Measurements from ENCODE around the gene CPA1.

DNA sequence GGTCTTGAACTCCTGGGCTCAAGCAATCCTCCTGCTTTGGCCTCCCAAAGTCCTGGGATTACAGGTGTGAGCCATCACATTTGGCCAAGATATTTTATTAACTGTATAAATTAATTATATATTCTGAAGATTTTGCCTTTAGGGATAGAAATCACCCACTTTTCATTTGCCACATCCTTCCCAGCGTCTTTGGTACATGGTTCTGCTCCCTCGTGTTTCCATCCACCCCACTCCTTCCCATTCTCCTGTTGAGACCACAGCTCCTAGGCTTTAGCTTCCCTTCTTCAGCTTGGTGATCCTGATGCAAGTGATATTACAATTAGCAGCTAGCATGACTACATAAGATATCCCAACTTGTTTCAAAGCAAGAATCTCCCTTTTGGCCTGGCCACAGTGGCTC is 8.4 kb downstream of the CPA1 start:
- TF ChIP-seq, protein P1, sequence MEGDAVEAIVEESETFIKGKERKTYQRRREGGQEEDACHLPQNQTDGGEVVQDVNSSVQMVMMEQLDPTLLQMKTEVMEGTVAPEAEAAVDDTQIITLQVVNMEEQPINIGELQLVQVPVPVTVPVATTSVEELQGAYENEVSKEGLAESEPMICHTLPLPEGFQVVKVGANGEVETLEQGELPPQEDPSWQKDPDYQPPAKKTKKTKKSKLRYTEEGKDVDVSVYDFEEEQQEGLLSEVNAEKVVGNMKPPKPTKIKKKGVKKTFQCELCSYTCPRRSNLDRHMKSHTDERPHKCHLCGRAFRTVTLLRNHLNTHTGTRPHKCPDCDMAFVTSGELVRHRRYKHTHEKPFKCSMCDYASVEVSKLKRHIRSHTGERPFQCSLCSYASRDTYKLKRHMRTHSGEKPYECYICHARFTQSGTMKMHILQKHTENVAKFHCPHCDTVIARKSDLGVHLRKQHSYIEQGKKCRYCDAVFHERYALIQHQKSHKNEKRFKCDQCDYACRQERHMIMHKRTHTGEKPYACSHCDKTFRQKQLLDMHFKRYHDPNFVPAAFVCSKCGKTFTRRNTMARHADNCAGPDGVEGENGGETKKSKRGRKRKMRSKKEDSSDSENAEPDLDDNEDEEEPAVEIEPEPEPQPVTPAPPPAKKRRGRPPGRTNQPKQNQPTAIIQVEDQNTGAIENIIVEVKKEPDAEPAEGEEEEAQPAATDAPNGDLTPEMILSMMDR (IDR thresholded peaks at IDR 0.05; ENCODE audit: low read length), result no peak
- no peak for TF ChIP-seq EZH2 (IDR thresholded peaks at IDR 0.05; ENCODE audit: borderline replicate concordance, low read length)
